Omental fat pad (tissue), 4 donors: ENCODE data around the gene MANEA. TPM values are rescaled to one million over a fixed set of nuclear protein-coding genes. Genes with fewer than 3 reads are reported as not detected.

Source experiments
- ATAC-seq: fragments of 150-250 bp; one replicate; pipeline ENCODE4 v1.9.1; 2016; ENCODE audit warnings: mild to moderate bottlenecking, moderate library complexity; ENCODE audit not compliant: low FRiP score
- DNase-seq: peaks from one replicate; pipeline ENCODE4 v3.0.0-alpha.2; 2019; ENCODE audit warnings: low spot score
- total RNA-seq, 4 donors: library from RNA; depleted of rRNA; stranded (reverse); fragments of >200 nt; gene quantifications; one replicate each; pipeline ENCODE4 v1.1.0, GENCODE V29; 2016
- TF ChIP-seq, protein P1 (sequence below), 3 donors: fragments of 450-650 bp; IDR thresholded peaks; one replicate each; pipeline ENCODE4 v1.5.1; 2016 to 2017; ENCODE audit warnings: antibody characterized with exemption in 3 of 3, mild to moderate bottlenecking in 3 of 3, moderate library complexity in 2 of 3

MANEA gene
- total RNA-seq, 4 donors from 2014 or later = 12.5 to 23.6 (median 17.0) TPM

DNA sequence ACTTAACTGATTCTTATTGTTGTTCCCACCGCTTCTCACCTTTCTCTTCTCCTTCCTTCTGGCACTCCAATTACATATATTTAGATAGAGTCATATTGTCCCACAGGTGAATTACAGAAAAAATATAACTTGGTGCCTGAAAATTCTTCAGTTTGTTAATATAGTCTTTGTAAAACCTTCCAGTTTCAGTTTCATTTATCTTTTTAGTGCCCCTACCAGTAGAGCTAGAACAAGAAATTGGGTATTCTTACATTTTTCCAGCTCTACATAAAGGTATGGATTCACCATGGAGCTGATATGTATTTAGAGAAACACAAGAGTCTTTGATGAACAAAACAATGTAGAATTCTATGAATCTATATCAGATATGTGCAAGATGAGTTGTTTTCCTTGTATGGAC lies 10.7 kb downstream of the MANEA start:
- no peak for DNase-seq
- TF ChIP-seq, protein P1, sequence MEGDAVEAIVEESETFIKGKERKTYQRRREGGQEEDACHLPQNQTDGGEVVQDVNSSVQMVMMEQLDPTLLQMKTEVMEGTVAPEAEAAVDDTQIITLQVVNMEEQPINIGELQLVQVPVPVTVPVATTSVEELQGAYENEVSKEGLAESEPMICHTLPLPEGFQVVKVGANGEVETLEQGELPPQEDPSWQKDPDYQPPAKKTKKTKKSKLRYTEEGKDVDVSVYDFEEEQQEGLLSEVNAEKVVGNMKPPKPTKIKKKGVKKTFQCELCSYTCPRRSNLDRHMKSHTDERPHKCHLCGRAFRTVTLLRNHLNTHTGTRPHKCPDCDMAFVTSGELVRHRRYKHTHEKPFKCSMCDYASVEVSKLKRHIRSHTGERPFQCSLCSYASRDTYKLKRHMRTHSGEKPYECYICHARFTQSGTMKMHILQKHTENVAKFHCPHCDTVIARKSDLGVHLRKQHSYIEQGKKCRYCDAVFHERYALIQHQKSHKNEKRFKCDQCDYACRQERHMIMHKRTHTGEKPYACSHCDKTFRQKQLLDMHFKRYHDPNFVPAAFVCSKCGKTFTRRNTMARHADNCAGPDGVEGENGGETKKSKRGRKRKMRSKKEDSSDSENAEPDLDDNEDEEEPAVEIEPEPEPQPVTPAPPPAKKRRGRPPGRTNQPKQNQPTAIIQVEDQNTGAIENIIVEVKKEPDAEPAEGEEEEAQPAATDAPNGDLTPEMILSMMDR (IDR thresholded peaks at IDR 0.05) = no peak
- no peak for ATAC-seq

DNA sequence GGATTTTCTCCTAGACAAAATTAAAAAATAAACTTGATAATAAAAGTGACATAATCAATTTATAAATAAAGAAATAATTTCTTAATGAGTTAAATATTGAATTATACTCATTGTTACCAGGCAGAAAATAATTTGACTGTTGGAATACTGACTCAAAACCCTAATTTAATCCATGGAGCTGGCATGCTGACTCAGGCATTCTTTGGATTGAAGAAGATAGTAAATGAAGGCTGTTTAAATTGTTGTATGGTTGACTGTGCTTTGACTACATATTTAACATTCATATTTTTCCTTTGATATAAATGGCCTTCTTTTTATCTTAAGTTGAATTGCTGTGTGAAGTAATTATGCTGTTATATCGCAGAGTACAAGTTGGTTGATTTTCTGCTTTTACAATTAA lies 11.7 kb downstream of the MANEA start:
- TF ChIP-seq, protein P1 (IDR thresholded peaks at IDR 0.05) = no peak
- ATAC-seq = no peak
- DNase-seq = no peak

DNA sequence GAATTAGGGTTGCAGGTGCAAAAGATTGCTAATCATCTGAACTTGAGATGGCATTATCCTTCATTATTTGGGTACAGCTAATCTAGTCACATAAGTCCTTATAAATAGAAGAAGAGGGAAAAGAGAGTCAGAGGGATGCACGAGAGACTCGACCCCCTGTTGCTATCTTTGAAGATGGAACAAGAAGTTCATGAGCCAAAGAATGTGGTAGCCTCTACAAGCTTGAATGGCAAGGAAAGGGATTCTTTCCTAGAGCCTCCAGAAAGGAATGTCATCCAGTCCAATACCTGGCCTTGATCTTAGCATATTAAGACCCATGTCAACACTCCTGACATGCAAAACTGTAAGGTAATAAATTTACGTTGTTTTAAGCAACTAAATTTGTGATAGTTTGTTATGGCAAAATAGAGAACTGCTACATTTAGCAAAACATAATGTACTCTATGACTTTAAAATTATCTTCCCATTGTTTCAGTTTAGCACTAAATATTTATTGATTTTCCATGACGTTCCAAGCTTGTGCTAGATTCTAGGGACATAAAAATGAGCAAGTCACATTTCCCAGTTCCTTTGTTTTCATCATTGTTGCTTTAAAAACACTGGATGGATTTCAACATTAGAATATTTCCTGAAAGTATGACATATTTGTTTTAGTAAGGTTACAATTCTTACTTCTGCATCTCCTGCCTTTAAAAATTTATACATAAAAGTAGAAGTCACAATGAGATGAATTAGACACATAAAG lies 12.7 kb downstream of the MANEA start:
- TF ChIP-seq, protein P1 (IDR thresholded peaks at IDR 0.05) = no peak
- ATAC-seq (no peak), DNase-seq (no peak)

DNA sequence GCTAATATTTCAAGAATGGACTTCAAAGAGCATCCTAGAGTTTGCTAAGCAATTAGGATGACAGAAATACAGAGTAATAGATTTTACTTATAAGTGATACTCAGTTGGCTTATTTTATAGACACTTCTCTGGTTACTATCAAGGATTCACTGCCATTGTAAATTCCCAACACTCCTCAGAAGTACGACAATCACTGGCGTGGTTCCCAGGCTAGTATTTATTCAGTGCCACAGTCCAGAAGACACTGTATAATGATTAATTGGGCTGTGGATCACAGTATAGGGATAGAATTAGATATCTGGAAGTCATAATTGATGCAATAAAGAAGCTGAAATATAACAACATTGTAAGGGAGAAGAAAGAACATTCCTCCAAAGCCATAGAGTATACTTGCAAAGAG lies 15.7 kb downstream of the MANEA start:
- no peak for DNase-seq
- no peak for ATAC-seq
- TF ChIP-seq, protein P1 (IDR thresholded peaks at IDR 0.05) = no peak

DNA sequence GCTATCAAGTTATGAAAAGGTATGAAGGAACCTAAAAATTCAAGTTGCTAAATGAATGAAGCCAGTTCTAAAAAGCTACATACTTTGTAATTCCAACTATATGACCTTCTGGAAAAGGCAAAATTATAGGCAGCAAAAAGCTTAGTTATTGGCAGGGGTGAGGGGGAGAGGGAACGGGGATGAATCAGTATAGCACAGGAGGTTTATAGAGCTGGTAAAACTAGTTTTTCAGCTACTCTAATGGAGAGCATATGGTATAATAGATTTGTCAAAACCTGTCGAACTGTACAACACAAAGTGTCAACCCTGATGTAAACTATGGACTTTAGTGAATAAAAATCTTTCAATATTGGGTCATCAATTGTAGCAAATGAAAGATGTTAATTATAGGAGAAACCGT lies 18.7 kb downstream of the MANEA start:
- DNase-seq (no peak), ATAC-seq (no peak)
- TF ChIP-seq, protein P1 (IDR thresholded peaks at IDR 0.05) = no peak

DNA sequence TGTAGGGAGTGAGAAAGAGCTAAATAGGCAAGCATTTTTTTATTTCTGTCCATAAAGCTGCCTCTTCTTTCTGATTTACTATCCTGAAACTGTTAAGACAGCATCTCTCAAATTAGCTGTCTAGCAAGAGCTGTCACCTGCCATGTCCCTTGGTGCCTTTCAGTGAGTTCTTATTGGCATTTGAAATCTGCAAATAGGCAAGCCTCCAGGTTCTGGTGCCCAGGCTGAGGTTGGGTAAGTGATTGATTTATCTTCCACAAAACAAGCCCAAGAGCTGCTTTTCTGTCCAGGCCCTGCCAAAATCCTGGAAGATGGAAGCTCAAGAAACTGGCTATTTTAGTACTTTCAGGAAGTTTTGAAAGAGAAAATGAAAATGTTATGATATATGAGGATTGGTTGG lies 22.4 kb downstream of the MANEA start:
- ATAC-seq = no peak
- DNase-seq = no peak

DNA sequence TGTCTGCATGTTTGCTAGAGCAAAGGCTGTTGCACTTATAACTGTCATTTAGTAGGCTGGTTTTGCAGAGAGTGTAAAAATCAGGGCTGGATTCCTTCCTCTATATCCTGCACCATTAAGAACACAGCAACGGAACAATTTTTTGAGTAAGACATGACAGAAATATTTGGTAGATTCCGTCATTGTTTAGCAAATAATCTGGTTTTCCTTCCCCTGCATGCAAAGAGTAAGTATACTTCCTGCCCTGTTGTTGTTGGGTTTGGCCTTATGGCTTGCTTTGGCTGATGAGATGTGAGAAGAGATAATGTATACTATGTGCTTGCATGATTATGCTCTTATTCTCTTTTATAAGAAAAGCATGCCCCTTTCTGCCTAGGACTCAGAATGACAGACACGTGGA lies 23.8 kb downstream of the MANEA start:
- DNase-seq (no peak), ATAC-seq (no peak)
- TF ChIP-seq, protein P1 (IDR thresholded peaks at IDR 0.05) = no peak

More for the DNA sequence above, 22.4 kb downstream of the MANEA start:
- TF ChIP-seq, protein P1 (IDR thresholded peaks at IDR 0.05) = no peak
